K562 (cell line): ENCODE results near the gene N4BP2L1. TPM values are rescaled to one million over a fixed set of nuclear protein-coding genes. Genes with fewer than 3 reads are reported as not detected.

Source experiments
- ATAC-seq: fragments of 200-7000 bp; cut with Tn5 transposase; 3 replicates; pipeline ENCODE4 v1.9.1; 2020; ENCODE audit warnings: moderate library complexity
- BruUV-seq: library from RNA; stranded (reverse); fragments of 400-500 nt; replicated peaks from 2 replicates; lab custom pipeline; 2021; lab: Mats Ljungman, UMichigan
- CTCF ChIA-PET: fragments of 300-600 bp; formaldehyde crosslinking; extraction: SDS; loops from one replicate; lab custom pipeline; 2021; ENCODE audit warnings: low intra/inter-chr PET ratio; lab: Yijun Ruan, JAX
- POLR2A ChIA-PET: fragments of 300-600, 350-650 bp; sonication (Branson Sonifier 250); formaldehyde crosslinking; extraction: SDS; loops from one replicate; lab custom pipeline; 2021; ENCODE audit warnings: antibody characterized with exemption, inconsistent platforms; lab: Yijun Ruan, JAX
- DNase-seq, 4 experiments: peaks; one replicate each; pipeline versions ENCODE4 v3.0.0 to v3.0.0-alpha.2; 2011 to 2018; ENCODE audit warnings: low spot score in 3 of 4, mixed read lengths in 3 of 4; ENCODE audit errors: extremely low read depth in 1 of 4
- FAIRE-seq: peaks from 2 replicates; lab custom pipeline; 2011; peaks lifted over from hg19 to GRCh38; lab: Jason Lieb, UNC
- H2AFZ ChIP-seq: 2 replicates; pipeline ENCODE4 v1.6.0; 2011; ENCODE audit warnings: low read depth, low read length, control low read depth, inconsistent platforms
- H3K27ac ChIP-seq: fragments of 200-600 bp; 3 replicates; pipeline ENCODE4 v1.8.0; 2011; ENCODE audit warnings: low read depth, mild to moderate bottlenecking, control low read depth, inconsistent platforms, low read length, moderate library complexity, mixed read lengths; ENCODE audit errors: extremely low read depth
- H3K27me3 ChIP-seq, 2 experiments: fragments of 300-600 bp in 1 of 2; 2 replicates in 1 of 2; 3 replicates in 1 of 2; pipeline versions ENCODE4 v1.6.0 to v1.8.0; 2011; ENCODE audit warnings: inconsistent platforms in 2 of 2, low read length in 2 of 2, mild to moderate bottlenecking in 1 of 2, mixed read lengths in 1 of 2, moderate library complexity in 1 of 2; ENCODE audit not compliant: control insufficient read depth in 2 of 2, insufficient read depth in 2 of 2
- H3K36me3 ChIP-seq: fragments of 300-600 bp; 3 replicates; pipeline ENCODE4 v1.8.0; 2011; ENCODE audit warnings: mild to moderate bottlenecking, low read length, inconsistent platforms; ENCODE audit not compliant: control insufficient read depth, insufficient read depth
- H3K4me1 ChIP-seq, 2 experiments: fragments of 200-600 bp in 1 of 2; replicated peaks in 1 of 2; 2 replicates in 1 of 2; 3 replicates in 1 of 2; pipeline versions ENCODE4 v1.5.1 to v1.8.0; 2011; ENCODE audit warnings: inconsistent platforms in 2 of 2, low read length in 2 of 2, mild to moderate bottlenecking in 1 of 2, mixed read lengths in 1 of 2, moderate library complexity in 1 of 2; ENCODE audit not compliant: control insufficient read depth in 2 of 2, insufficient read depth in 2 of 2
- H3K4me2 ChIP-seq: 2 replicates; pipeline ENCODE4 v1.6.1; 2011; ENCODE audit warnings: low read length, control low read depth, inconsistent platforms, mixed read lengths; ENCODE audit not compliant: insufficient read depth
- H3K4me3 ChIP-seq: fragments of 200-600 bp; sonication (generic), shearing (Covaris generic); 2 replicates; pipeline ENCODE4 v1.5.1; 2016; ENCODE audit warnings: control low read depth, inconsistent platforms
- H3K79me2 ChIP-seq: fragments of 200-600 bp; 3 replicates; pipeline ENCODE4 v1.8.0; 2011; ENCODE audit warnings: low read length, inconsistent platforms; ENCODE audit not compliant: control insufficient read depth, insufficient read depth
- H3K9ac ChIP-seq, 2 experiments: 2 replicates each; pipeline versions ENCODE4 v1.6.0 to v1.6.1; 2011; ENCODE audit warnings: low read depth in 2 of 2, low read length in 2 of 2, control low read depth in 1 of 2, inconsistent platforms in 1 of 2, mild to moderate bottlenecking in 1 of 2, mixed read lengths in 1 of 2; ENCODE audit not compliant: insufficient read depth in 1 of 2
- H3K9me1 ChIP-seq: one replicate; pipeline ENCODE4 v1.6.0; 2011; ENCODE audit warnings: inconsistent platforms, mild to moderate bottlenecking, low read length, moderate library complexity; ENCODE audit not compliant: control insufficient read depth, insufficient read depth
- H3K9me3 ChIP-seq: replicated peaks from 2 replicates; pipeline ENCODE4 v1.5.1; 2011; ENCODE audit warnings: low read depth, low read length, inconsistent platforms; ENCODE audit not compliant: control insufficient read depth, insufficient read depth
- H4K20me1 ChIP-seq: replicated peaks from 2 replicates; pipeline ENCODE4 v1.6.1; 2011; ENCODE audit warnings: low read length, inconsistent platforms, mixed read lengths; ENCODE audit not compliant: control insufficient read depth, insufficient read depth
- ARHGAP35 ChIP-seq: fragments of 450-650 bp; IDR thresholded peaks from 2 replicates; pipeline ENCODE4 v1.6.1; 2018; ENCODE audit not compliant: partially characterized antibody
- ARID3B ChIP-seq: fragments of 250-450 bp; sonication (Bioruptor Pico); IDR thresholded peaks from 2 replicates; pipeline ENCODE4 v1.4.0; 2020; ENCODE audit warnings: borderline replicate concordance
- BMI1 ChIP-seq: fragments of 150-350 bp; IDR thresholded peaks from 2 replicates; pipeline ENCODE4 v1.6.1; 2014; ENCODE audit warnings: low read length
- E2F3 ChIP-seq: fragments of 250-450 bp; sonication (Bioruptor Pico); IDR thresholded peaks from 2 replicates; pipeline ENCODE4 v1.4.0; 2020; ENCODE audit warnings: mild to moderate bottlenecking
- ELF1 ChIP-seq: fragments of 200-800 bp; sonication (Bioruptor generic); IDR thresholded peaks from 2 replicates; pipeline ENCODE4 v1.6.1; 2016; ENCODE audit warnings: missing genetic modification characterization, missing compliant biosample characterization
- ESRRA ChIP-seq: fragments of 450-650 bp; IDR thresholded peaks from 2 replicates; pipeline ENCODE4 v1.6.1; 2014; ENCODE audit warnings: low read depth, mild to moderate bottlenecking, moderate library complexity, borderline replicate concordance
- HMG20A ChIP-seq: fragments of 450-650 bp; formaldehyde crosslinking; conservative IDR thresholded peaks from 2 replicates; pipeline ENCODE4 v1.4.0; 2020; ENCODE audit warnings: mild to moderate bottlenecking, mixed read lengths
- JUN ChIP-seq, 2 experiments: sonication (generic) in 1 of 2; formaldehyde crosslinking in 1 of 2; IDR thresholded peaks; 2 replicates each; pipeline versions ENCODE4 v1.6.1 to v1.8.0; 2012 to 2022; ENCODE audit warnings: borderline replicate concordance in 2 of 2, mild to moderate bottlenecking in 2 of 2, improper control_type of control experiment in 1 of 2, low read depth in 1 of 2, low read length in 1 of 2, missing genetic modification reagents in 1 of 2
- KDM1A ChIP-seq, 2 experiments: fragments of 450-650 bp; IDR thresholded peaks; 2 replicates each; pipeline ENCODE4 v1.6.1; 2016; ENCODE audit warnings: mild to moderate bottlenecking in 2 of 2
- NCOR1 ChIP-seq: fragments of 450-650 bp; IDR thresholded peaks from 2 replicates; pipeline ENCODE4 v1.6.1; 2016; ENCODE audit warnings: mild to moderate bottlenecking, moderate library complexity
- NRF1 ChIP-seq, 2 experiments: fragments of 450-650 bp; IDR thresholded peaks in 1 of 2; conservative IDR thresholded peaks in 1 of 2; 2 replicates each; pipeline ENCODE4 v1.6.1; 2014; ENCODE audit warnings: mild to moderate bottlenecking in 2 of 2
- PRMT5 ChIP-seq: sonication (generic); formaldehyde crosslinking; IDR thresholded peaks from 2 replicates; pipeline ENCODE4 v1.5.0; 2020; ENCODE audit warnings: missing genetic modification reagents
- RBFOX2 ChIP-seq: fragments of 200-400 bp; formaldehyde crosslinking; IDR thresholded peaks from 2 replicates; pipeline ENCODE4 v1.6.1; 2017; ENCODE audit warnings: low read depth, mild to moderate bottlenecking, low read length, moderate library complexity
- TAF15 ChIP-seq: fragments of 200-400 bp; formaldehyde crosslinking; IDR thresholded peaks from 2 replicates; pipeline ENCODE4 v1.6.1; 2017; ENCODE audit warnings: mild to moderate bottlenecking, low read depth, low read length, moderate library complexity
- TFAM ChIP-seq: fragments of 250-450 bp; sonication (Bioruptor Pico); conservative IDR thresholded peaks from 2 replicates; pipeline ENCODE4 v1.5.0; 2021; ENCODE audit warnings: mild to moderate bottlenecking, moderate library complexity
- ZBTB7A ChIP-seq: IDR thresholded peaks from 2 replicates; pipeline ENCODE4 v1.6.1; 2011; ENCODE audit warnings: low read depth, mild to moderate bottlenecking, low read length, moderate library complexity, borderline replicate concordance; ENCODE audit not compliant: control insufficient read depth
- ZFP36 ChIP-seq: fragments of 150-350 bp; IDR thresholded peaks from 2 replicates; pipeline ENCODE4 v1.6.1; 2018; ENCODE audit warnings: low read length, low read depth; ENCODE audit not compliant: partially characterized antibody
- ZNF3 ChIP-seq: fragments of 250-450 bp; sonication (Bioruptor Pico); IDR thresholded peaks from 2 replicates; pipeline ENCODE4 v1.5.0; 2021; ENCODE audit warnings: mild to moderate bottlenecking, moderate library complexity
- ZNF512 ChIP-seq: IDR thresholded peaks from 2 replicates; pipeline ENCODE4 v1.6.1; 2016; ENCODE audit warnings: missing genetic modification characterization, missing compliant biosample characterization
- ZNF785 ChIP-seq: fragments of 250-450 bp; sonication (Bioruptor Pico); IDR thresholded peaks from 2 replicates; pipeline ENCODE4 v1.4.0; 2020; ENCODE audit warnings: mild to moderate bottlenecking
- WGBS: fragments of 100-300 bp; shearing (Covaris generic); methylation state at CpG from one replicate; pipeline ENCODE4 v1.1.6; 2016; ENCODE audit warnings: low coverage, mixed read lengths; ENCODE audit not compliant: insufficient coverage; ENCODE audit errors: missing lambda C conversion rate; 5-methylcytosine and 5-hydroxymethylcytosine counted together
- in situ Hi-C: fragments of 300-500 bp; cut with MboI; formaldehyde crosslinking; loops from 4 replicates; pipeline ENCODE4 v1.15.0; 2018; ENCODE audit warnings: inconsistent platforms, mixed read lengths
- intact Hi-C: fragments of 100-400 bp; cut with micrococcal nuclease; formaldehyde crosslinking; loops from 2 replicates; pipeline ENCODE4 v1.14.2; 2022
- polyA plus RNA-seq, 8 experiments: library from polyadenylated mRNA; depleted of rRNA in 4 of 8; stranded (reverse) in 5 of 8; unstranded in 3 of 8; fragments of >200 nt; fragmentation: Nextera tagmentation in 2 of 8; fragmentation: Illumina TruSeq in 1 of 8; extraction: Ambion mirVana in 2 of 8; extraction: Trizol in 1 of 8; gene quantifications; 2 replicates each; pipeline versions ENCODE4 v1.2.1 to v1.2.3, GENCODE V29; 2011 to 2014; ENCODE audit warnings: inconsistent platforms in 1 of 8, missing spikeins in 1 of 8
- total RNA-seq, 7 experiments: library from RNA; depleted of rRNA in 6 of 7; stranded (reverse); fragments of >200 nt in 6 of 7; fragmentation: Illumina TruSeq in 2 of 7; extraction: Trizol in 2 of 7; gene quantifications; 2 replicates each; pipeline versions ENCODE4 v1.2.1 to v1.2.3, GENCODE V29; 2011 to 2021; ENCODE audit warnings: low replicate concordance in 1 of 7

Gene N4BP2L1
- total and polyA plus RNA-seq, 9 of the 15 experiments (the other 6 are each of a cell fraction or from before 2014, with no cell fraction given): 0.06 to 0.33 (median 0.15) TPM; not detected in 1

GRCh38 chr13:32471187-32471922 is 43.4 kb upstream of the N4BP2L1 start:
- intact Hi-C loops: loop anchor here (2.0 kb wide), 1 partner anchor 67 kb away; the partner anchor contains the start of gene N4BP2L2
- in situ Hi-C loops: no loop called here
- peaks cover 3% of the 10 kb centered on the region for H3K9me1 ChIP-seq
- H3K79me2 ChIP-seq: no peaks in the 10 kb centered on the region
- peak overlapping the region; percentile 60 for H2AFZ ChIP-seq
- H3K9me3 ChIP-seq: no peaks in the 10 kb centered on the region
- 0 out of 4 replicates have a peak overlapping the region, but pooled peaks of 1 of the 2 experiments have one; percentile 20 for H3K9ac ChIP-seq
- no TSS peak for BruUV-seq
- H3K4me2 ChIP-seq: peak overlapping the region; percentile 56
- peak overlapping the region; percentile 44; the same call in 2 of the 3 replicates for H3K27ac ChIP-seq
- WGBS: 21% methylated on average over 10 of the region's 12 CpGs
- ATAC-seq (peak; percentile 90), DNase-seq (peak in 2 of 4 experiments; percentile 52 to 86), FAIRE-seq (peak; percentile 82)
- H3K36me3 ChIP-seq: no peaks in the 10 kb centered on the region
- peaks cover 16 to 34% of the 10 kb centered on the region in 2 experiments; a peak in 4 of 5 replicates for H3K4me1 ChIP-seq
- CTCF ChIA-PET: no interaction called here
- POLR2A ChIA-PET: no interaction called here
- H3K4me3 ChIP-seq: no peak overlapping the region
- H4K20me1 ChIP-seq: no peaks in the 10 kb centered on the region
- no peaks in the 10 kb centered on the region for H3K27me3 ChIP-seq
- peak; percentile 62 for TF ChIP-seq NCOR1
- TF ChIP-seq ELF1 (tag): no peak
- no peak for TF ChIP-seq TFAM (CRISPR knock-in tag)
- no peak for TF ChIP-seq BMI1
- no peak for TF ChIP-seq ZNF512 (tag)
- TF ChIP-seq RBFOX2: no peak
- peak in 1 of 2 experiments; percentile 9; a peak in 1 of 4 replicates for TF ChIP-seq NRF1 (conservative IDR thresholded peaks at IDR 0.05 in 1 of 2, IDR thresholded peaks at IDR 0.05 in 1 of 2)
- TF ChIP-seq ZBTB7A: no peak
- TF ChIP-seq ZNF785 (CRISPR knock-in tag): no peak
- no peak for TF ChIP-seq E2F3 (CRISPR knock-in tag)
- TF ChIP-seq HMG20A (CRISPR knock-in tag): no peak
- no peak for TF ChIP-seq ZNF3
- TF ChIP-seq ARID3B (CRISPR knock-in tag): no peak
- no peak for TF ChIP-seq PRMT5
- TF ChIP-seq ZFP36: peak; percentile 32
- TF ChIP-seq JUN (IDR thresholded peaks at IDR 0.05; ENCODE audit: borderline replicate concordance, low read depth, low read length): no peak
- no peak for TF ChIP-seq JUN (CRISPR knock-in tag; IDR thresholded peaks at IDR 0.05; ENCODE audit: borderline replicate concordance)
- TF ChIP-seq ESRRA: no peak
- TF ChIP-seq ARHGAP35: no peak
- no peak for TF ChIP-seq TAF15
- TF ChIP-seq KDM1A (IDR thresholded peaks at IDR 0.05): peak in 1 of 2 experiments; percentile 53; a peak in 2 of 4 replicates
